Liver (tissue), 9 donors: Measurements from ENCODE around the gene CAST. TPM values are rescaled to one million over a fixed set of nuclear protein-coding genes. Genes with fewer than 3 reads are reported as not detected.

Source experiments
- DNase-seq: peaks from one replicate; pipeline ENCODE4 v3.0.0-alpha.2; 2017; ENCODE audit warnings: low spot score
- H3K27ac ChIP-seq, 2 donors: one replicate each; pipeline ENCODE4 v1.7.0; 2013; ENCODE audit warnings: inconsistent platforms in 2 of 2, low read length in 2 of 2, control low read depth in 1 of 2, low read depth in 1 of 2, mild to moderate bottlenecking in 1 of 2
- H3K27me3 ChIP-seq, 4 donors: one replicate each; pipeline versions ENCODE4 v1.6.1 to v1.7.0; 2013; ENCODE audit warnings: low read length in 3 of 4, inconsistent platforms in 1 of 4, mild to moderate bottlenecking in 1 of 4, moderate library complexity in 1 of 4; ENCODE audit not compliant: control insufficient read depth in 4 of 4, insufficient read depth in 4 of 4
- H3K36me3 ChIP-seq, 4 donors: one replicate each; pipeline versions ENCODE4 v1.6.1 to v1.7.0; 2013; ENCODE audit warnings: low read length in 3 of 4, mild to moderate bottlenecking in 3 of 4, low read depth in 1 of 4, moderate library complexity in 1 of 4; ENCODE audit not compliant: control insufficient read depth in 4 of 4, insufficient read depth in 3 of 4
- H3K4me1 ChIP-seq, 4 donors: one replicate each; pipeline versions ENCODE4 v1.6.1 to v1.7.0; 2013; ENCODE audit warnings: low read length in 3 of 4, mild to moderate bottlenecking in 3 of 4, moderate library complexity in 1 of 4; ENCODE audit not compliant: control insufficient read depth in 4 of 4, insufficient read depth in 4 of 4
- H3K4me3 ChIP-seq, 3 donors: one replicate each; pipeline versions ENCODE4 v1.6.1 to v1.7.0; 2013; ENCODE audit warnings: low read length in 3 of 3, control low read depth in 1 of 3, low read depth in 1 of 3, mild to moderate bottlenecking in 1 of 3
- H3K9ac ChIP-seq, 2 donors: one replicate each; pipeline ENCODE4 v1.7.0; 2013; ENCODE audit warnings: low read length in 2 of 2, mild to moderate bottlenecking in 2 of 2, moderate library complexity in 2 of 2, control low read depth in 1 of 2, low read depth in 1 of 2
- H3K9me3 ChIP-seq, 4 donors: one replicate each; pipeline versions ENCODE4 v1.6.1 to v1.7.0; 2013; ENCODE audit warnings: low read length in 3 of 4; ENCODE audit not compliant: control insufficient read depth in 4 of 4
- EGR1 ChIP-seq, 2 donors: IDR thresholded peaks; 2 replicates each; pipeline ENCODE4 v1.6.1; 2016 to 2018; ENCODE audit warnings: antibody characterized with exemption in 2 of 2, low read depth in 2 of 2
- FOXA1 ChIP-seq: IDR thresholded peaks from 2 replicates; pipeline ENCODE4 v1.6.1; 2016; ENCODE audit warnings: antibody characterized with exemption
- FOXA2 ChIP-seq: IDR thresholded peaks from 2 replicates; pipeline ENCODE4 v1.6.1; 2016; ENCODE audit warnings: antibody characterized with exemption
- GABPA ChIP-seq, 2 donors: IDR thresholded peaks in 1 of 2; conservative IDR thresholded peaks in 1 of 2; 2 replicates each; pipeline ENCODE4 v1.6.1; 2016; ENCODE audit warnings: antibody characterized with exemption in 2 of 2, mild to moderate bottlenecking in 1 of 2, moderate library complexity in 1 of 2
- HNF4A ChIP-seq, 2 donors: conservative IDR thresholded peaks; 2 replicates each; pipeline ENCODE4 v1.6.1; 2016; ENCODE audit warnings: antibody characterized with exemption in 2 of 2, mild to moderate bottlenecking in 2 of 2
- HNF4G ChIP-seq: IDR thresholded peaks from 2 replicates; pipeline ENCODE4 v1.6.1; 2016; ENCODE audit warnings: antibody characterized with exemption
- JUND ChIP-seq, 2 donors: IDR thresholded peaks; 2 replicates each; pipeline ENCODE4 v1.6.1; 2016; ENCODE audit warnings: antibody characterized with exemption in 2 of 2
- NR2F2 ChIP-seq: IDR thresholded peaks from 2 replicates; pipeline ENCODE4 v1.6.1; 2016; ENCODE audit warnings: antibody characterized with exemption
- RAD21 ChIP-seq, 2 donors: IDR thresholded peaks; 2 replicates each; pipeline ENCODE4 v1.6.1; 2016; ENCODE audit warnings: antibody characterized with exemption in 2 of 2, mild to moderate bottlenecking in 2 of 2
- RXRA ChIP-seq, 2 donors: IDR thresholded peaks; 2 replicates each; pipeline ENCODE4 v1.6.1; 2017 to 2018; ENCODE audit warnings: antibody characterized with exemption in 2 of 2, mild to moderate bottlenecking in 1 of 2
- SP1 ChIP-seq: IDR thresholded peaks from 2 replicates; pipeline ENCODE4 v1.6.1; 2018; ENCODE audit warnings: antibody characterized with exemption, mild to moderate bottlenecking
- TAF1 ChIP-seq: conservative IDR thresholded peaks from 2 replicates; pipeline ENCODE4 v1.6.1; 2016; ENCODE audit warnings: antibody characterized with exemption, mild to moderate bottlenecking
- YY1 ChIP-seq: IDR thresholded peaks from 2 replicates; pipeline ENCODE4 v1.6.1; 2016; ENCODE audit warnings: antibody characterized with exemption, mild to moderate bottlenecking
- WGBS: extraction: QIAGEN DNeasy Blood & Tissue Kit; methylation state at CpG from one replicate; pipeline ENCODE4 v1.1.7; 2013; 5-methylcytosine and 5-hydroxymethylcytosine counted together
- polyA plus RNA-seq, 2 donors: library from polyadenylated mRNA; stranded (reverse) in 1 of 2; unstranded in 1 of 2; fragments of 200-250 nt in 1 of 2; fragments of >200 nt in 1 of 2; fragmentation: Nextera tagmentation in 1 of 2; extraction: Ambion mirVana in 1 of 2; gene quantifications; one replicate each; pipeline versions ENCODE4 v1.2.1 to v1.2.3, GENCODE V29; 2013 to 2015
- total RNA-seq, 2 donors: library from RNA; depleted of rRNA; stranded (reverse); fragments of >200 nt; gene quantifications; one replicate each; pipeline ENCODE4 v1.2.3, GENCODE V29; 2014
- TF ChIP-seq, protein P1 (sequence below): fragments of 150-350 bp; IDR thresholded peaks from 2 replicates; pipeline ENCODE4 v1.5.1; 2017; ENCODE audit warnings: improper control_type of control experiment, low read depth, low read length; ENCODE audit not compliant: missing input control
- TF ChIP-seq, protein P2 (sequence below): IDR thresholded peaks from 2 replicates; pipeline ENCODE4 v1.6.1; 2016; ENCODE audit warnings: antibody characterized with exemption
- TF ChIP-seq, protein P3 (sequence below): IDR thresholded peaks from 2 replicates; pipeline ENCODE4 v1.6.1; 2016; ENCODE audit warnings: antibody characterized with exemption
- TF ChIP-seq, protein P4 (sequence below): IDR thresholded peaks from 2 replicates; pipeline ENCODE4 v1.6.1; 2016; ENCODE audit warnings: antibody characterized with exemption
- TF ChIP-seq, protein P5 (sequence below): IDR thresholded peaks from 2 replicates; pipeline ENCODE4 v1.6.1; 2016; ENCODE audit warnings: antibody characterized with exemption, mild to moderate bottlenecking
- donor health status: healthy.
- donor health status: healthy.
- donor health status: healthy.
- donor health status: healthy.
- donor health status: healthy.

The CAST gene
- total and polyA plus RNA-seq, 4 donors = 43.3 to 126 (median 81.0) TPM

DNA sequence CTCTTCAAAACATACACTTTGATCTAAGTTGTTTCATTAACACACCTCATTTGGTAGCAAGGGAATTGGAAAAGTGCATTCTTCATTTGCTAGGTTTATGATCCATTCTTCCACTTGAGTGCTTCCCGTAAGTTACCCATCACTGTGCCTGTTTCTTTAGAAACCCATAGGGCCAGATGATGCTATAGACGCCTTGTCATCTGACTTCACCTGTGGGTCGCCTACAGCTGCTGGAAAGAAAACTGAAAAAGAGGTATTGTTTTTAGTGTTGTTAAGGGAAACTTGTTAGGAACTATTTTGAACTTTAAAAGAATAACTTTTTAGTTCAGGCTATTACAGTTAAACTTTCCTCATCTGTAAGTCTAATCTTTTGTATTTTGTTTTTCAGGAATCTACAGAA is 78.9 kb downstream of the CAST start:
- Histone ChIP-seq H3K36me3 (peaks cover 16 to 88% (median 68%) of the 10 kb centered on the region in 4 donors), H3K4me1 (no peaks in the 10 kb centered on the region), H3K27me3 (no peaks in the 10 kb centered on the region), H3K27ac (no peak overlapping the region), H3K9me3 (no peaks in the 10 kb centered on the region), H3K4me3 (no peak overlapping the region), H3K9ac (no peak overlapping the region)
- 94% methylated on average over 3 of the region's 3 CpGs for WGBS
- TF ChIP-seq FOXA1 (no peak), GABPA (IDR thresholded peaks at IDR 0.05 in 1 of 2, conservative IDR thresholded peaks at IDR 0.05 in 1 of 2) (no peak), NR2F2 (no peak), RAD21 (IDR thresholded peaks at IDR 0.05) (no peak), HNF4G (no peak), EGR1 (IDR thresholded peaks at IDR 0.05; ENCODE audit: low read depth in 2 of 2) (no peak), SP1 (no peak)
- TF ChIP-seq, protein P1, sequence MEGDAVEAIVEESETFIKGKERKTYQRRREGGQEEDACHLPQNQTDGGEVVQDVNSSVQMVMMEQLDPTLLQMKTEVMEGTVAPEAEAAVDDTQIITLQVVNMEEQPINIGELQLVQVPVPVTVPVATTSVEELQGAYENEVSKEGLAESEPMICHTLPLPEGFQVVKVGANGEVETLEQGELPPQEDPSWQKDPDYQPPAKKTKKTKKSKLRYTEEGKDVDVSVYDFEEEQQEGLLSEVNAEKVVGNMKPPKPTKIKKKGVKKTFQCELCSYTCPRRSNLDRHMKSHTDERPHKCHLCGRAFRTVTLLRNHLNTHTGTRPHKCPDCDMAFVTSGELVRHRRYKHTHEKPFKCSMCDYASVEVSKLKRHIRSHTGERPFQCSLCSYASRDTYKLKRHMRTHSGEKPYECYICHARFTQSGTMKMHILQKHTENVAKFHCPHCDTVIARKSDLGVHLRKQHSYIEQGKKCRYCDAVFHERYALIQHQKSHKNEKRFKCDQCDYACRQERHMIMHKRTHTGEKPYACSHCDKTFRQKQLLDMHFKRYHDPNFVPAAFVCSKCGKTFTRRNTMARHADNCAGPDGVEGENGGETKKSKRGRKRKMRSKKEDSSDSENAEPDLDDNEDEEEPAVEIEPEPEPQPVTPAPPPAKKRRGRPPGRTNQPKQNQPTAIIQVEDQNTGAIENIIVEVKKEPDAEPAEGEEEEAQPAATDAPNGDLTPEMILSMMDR = no peak
- TF ChIP-seq, protein P2, sequence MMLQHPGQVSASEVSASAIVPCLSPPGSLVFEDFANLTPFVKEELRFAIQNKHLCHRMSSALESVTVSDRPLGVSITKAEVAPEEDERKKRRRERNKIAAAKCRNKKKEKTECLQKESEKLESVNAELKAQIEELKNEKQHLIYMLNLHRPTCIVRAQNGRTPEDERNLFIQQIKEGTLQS = no peak
- DNase-seq = no peak

DNA sequence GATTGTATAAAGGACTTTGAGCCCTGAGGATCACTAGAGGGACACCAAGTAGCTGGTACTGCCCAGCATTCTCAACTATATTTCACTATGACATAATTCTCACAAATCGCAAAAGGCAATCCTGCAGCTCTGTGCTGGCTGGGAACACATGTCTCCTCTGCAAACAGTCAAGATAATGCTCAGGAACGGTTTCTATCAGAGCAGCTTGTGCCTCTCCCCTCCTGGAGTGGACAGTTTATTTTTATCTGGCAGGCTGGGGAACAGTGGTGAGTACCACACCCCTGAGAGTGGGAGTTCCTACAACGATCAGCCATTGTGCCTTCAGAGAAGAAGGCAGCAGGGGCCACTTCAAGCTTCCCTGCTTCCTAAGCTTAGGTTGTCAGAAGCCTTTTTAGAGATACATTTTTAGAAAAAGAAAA is 79.7 kb downstream of the CAST start:
- Histone ChIP-seq H3K4me3 (no peak overlapping the region), H3K4me1 (no peaks in the 10 kb centered on the region), H3K9ac (no peak overlapping the region), H3K27ac (no peak overlapping the region), H3K27me3 (no peaks in the 10 kb centered on the region), H3K9me3 (no peaks in the 10 kb centered on the region), H3K36me3 (peaks cover 16 to 94% (median 75%) of the 10 kb centered on the region in 4 donors)
- peak; percentile 64 for DNase-seq
- 70% methylated on average over 3 of the region's 3 CpGs for WGBS
- TF ChIP-seq RAD21 (IDR thresholded peaks at IDR 0.05) = no peak
- TF ChIP-seq, protein P3, sequence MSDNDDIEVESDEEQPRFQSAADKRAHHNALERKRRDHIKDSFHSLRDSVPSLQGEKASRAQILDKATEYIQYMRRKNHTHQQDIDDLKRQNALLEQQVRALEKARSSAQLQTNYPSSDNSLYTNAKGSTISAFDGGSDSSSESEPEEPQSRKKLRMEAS = no peak
- no peak for TF ChIP-seq GABPA (IDR thresholded peaks at IDR 0.05 in 1 of 2, conservative IDR thresholded peaks at IDR 0.05 in 1 of 2)
- TF ChIP-seq, protein P1 = no peak
- no peak for TF ChIP-seq RXRA (IDR thresholded peaks at IDR 0.05)
- TF ChIP-seq EGR1 (IDR thresholded peaks at IDR 0.05; ENCODE audit: low read depth in 2 of 2) = no peak
- TF ChIP-seq JUND (IDR thresholded peaks at IDR 0.05) = no peak
- no peak for TF ChIP-seq FOXA1
- TF ChIP-seq, protein P4, sequence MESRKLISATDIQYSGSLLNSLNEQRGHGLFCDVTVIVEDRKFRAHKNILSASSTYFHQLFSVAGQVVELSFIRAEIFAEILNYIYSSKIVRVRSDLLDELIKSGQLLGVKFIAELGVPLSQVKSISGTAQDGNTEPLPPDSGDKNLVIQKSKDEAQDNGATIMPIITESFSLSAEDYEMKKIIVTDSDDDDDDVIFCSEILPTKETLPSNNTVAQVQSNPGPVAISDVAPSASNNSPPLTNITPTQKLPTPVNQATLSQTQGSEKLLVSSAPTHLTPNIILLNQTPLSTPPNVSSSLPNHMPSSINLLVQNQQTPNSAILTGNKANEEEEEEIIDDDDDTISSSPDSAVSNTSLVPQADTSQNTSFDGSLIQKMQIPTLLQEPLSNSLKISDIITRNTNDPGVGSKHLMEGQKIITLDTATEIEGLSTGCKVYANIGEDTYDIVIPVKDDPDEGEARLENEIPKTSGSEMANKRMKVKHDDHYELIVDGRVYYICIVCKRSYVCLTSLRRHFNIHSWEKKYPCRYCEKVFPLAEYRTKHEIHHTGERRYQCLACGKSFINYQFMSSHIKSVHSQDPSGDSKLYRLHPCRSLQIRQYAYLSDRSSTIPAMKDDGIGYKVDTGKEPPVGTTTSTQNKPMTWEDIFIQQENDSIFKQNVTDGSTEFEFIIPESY = no peak
- no peak for TF ChIP-seq HNF4G
- TF ChIP-seq TAF1 = no peak
- TF ChIP-seq YY1 = no peak
- no peak for TF ChIP-seq FOXA2
- TF ChIP-seq NR2F2 = no peak
- TF ChIP-seq, protein P5, sequence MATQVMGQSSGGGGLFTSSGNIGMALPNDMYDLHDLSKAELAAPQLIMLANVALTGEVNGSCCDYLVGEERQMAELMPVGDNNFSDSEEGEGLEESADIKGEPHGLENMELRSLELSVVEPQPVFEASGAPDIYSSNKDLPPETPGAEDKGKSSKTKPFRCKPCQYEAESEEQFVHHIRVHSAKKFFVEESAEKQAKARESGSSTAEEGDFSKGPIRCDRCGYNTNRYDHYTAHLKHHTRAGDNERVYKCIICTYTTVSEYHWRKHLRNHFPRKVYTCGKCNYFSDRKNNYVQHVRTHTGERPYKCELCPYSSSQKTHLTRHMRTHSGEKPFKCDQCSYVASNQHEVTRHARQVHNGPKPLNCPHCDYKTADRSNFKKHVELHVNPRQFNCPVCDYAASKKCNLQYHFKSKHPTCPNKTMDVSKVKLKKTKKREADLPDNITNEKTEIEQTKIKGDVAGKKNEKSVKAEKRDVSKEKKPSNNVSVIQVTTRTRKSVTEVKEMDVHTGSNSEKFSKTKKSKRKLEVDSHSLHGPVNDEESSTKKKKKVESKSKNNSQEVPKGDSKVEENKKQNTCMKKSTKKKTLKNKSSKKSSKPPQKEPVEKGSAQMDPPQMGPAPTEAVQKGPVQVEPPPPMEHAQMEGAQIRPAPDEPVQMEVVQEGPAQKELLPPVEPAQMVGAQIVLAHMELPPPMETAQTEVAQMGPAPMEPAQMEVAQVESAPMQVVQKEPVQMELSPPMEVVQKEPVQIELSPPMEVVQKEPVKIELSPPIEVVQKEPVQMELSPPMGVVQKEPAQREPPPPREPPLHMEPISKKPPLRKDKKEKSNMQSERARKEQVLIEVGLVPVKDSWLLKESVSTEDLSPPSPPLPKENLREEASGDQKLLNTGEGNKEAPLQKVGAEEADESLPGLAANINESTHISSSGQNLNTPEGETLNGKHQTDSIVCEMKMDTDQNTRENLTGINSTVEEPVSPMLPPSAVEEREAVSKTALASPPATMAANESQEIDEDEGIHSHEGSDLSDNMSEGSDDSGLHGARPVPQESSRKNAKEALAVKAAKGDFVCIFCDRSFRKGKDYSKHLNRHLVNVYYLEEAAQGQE = no peak
- TF ChIP-seq, protein P2 = no peak
- TF ChIP-seq HNF4A (conservative IDR thresholded peaks at IDR 0.05) = no peak
- no peak for TF ChIP-seq SP1
